Endothelial cell of umbilical vein (primary cell): ENCODE results near the gene UNC5B. TPM values are rescaled to one million over a fixed set of nuclear protein-coding genes. Genes with fewer than 3 reads are reported as not detected.

Experiments
- BruUV-seq: library from RNA; stranded (reverse); fragments of 400-500 nt; replicated peaks from 2 replicates; lab custom pipeline; 2021; lab: Mats Ljungman, UMichigan
- CTCF ChIA-PET: fragments of 300-600, 350-600 bp; sonication (Branson Sonifier 250); formaldehyde crosslinking; loops from one replicate; lab custom pipeline; 2021; ENCODE audit warnings: antibody characterized with exemption, inconsistent platforms; lab: Charles Lee
- POLR2A ChIA-PET: fragments of 300-600, 350-600 bp; sonication (Branson Sonifier 250); formaldehyde crosslinking; loops from one replicate; lab custom pipeline; 2021; ENCODE audit warnings: antibody characterized with exemption, inconsistent platforms; lab: Charles Lee
- DNase-seq: peaks from one replicate; pipeline ENCODE4 v3.0.0-alpha.2; 2011; ENCODE audit warnings: low read depth, low spot score
- FAIRE-seq: peaks from 2 replicates; lab custom pipeline; 2011; peaks lifted over from hg19 to GRCh38; lab: Jason Lieb, UNC
- H2AFZ ChIP-seq: 2 replicates; pipeline ENCODE4 v1.6.0; 2012; ENCODE audit warnings: low read depth, low read length, control low read depth, inconsistent platforms
- H3K27ac ChIP-seq: 2 replicates; pipeline ENCODE4 v1.5.1; 2011; ENCODE audit warnings: low read depth, mild to moderate bottlenecking, control low read depth, low read length, moderate library complexity; ENCODE audit not compliant: insufficient read depth
- H3K27me3 ChIP-seq, 2 experiments: 2 replicates each; pipeline versions ENCODE4 v1.6.0 to v1.6.1; 2011; ENCODE audit warnings: low read length in 2 of 2, mixed read lengths in 1 of 2; ENCODE audit not compliant: control insufficient read depth in 2 of 2, insufficient read depth in 2 of 2
- H3K36me3 ChIP-seq, 2 experiments: 2 replicates in 1 of 2; 3 replicates in 1 of 2; pipeline ENCODE4 v1.5.1; 2011; ENCODE audit warnings: low read length in 2 of 2, mild to moderate bottlenecking in 1 of 2, moderate library complexity in 1 of 2; ENCODE audit not compliant: control insufficient read depth in 2 of 2, insufficient read depth in 2 of 2; ENCODE audit errors: extremely low read depth in 1 of 2
- H3K4me1 ChIP-seq: 3 replicates; pipeline ENCODE4 v1.5.1; 2011; ENCODE audit warnings: mild to moderate bottlenecking, low read length; ENCODE audit not compliant: control insufficient read depth, insufficient read depth; ENCODE audit errors: extremely low read depth
- H3K4me2 ChIP-seq: 2 replicates; pipeline ENCODE4 v1.6.1; 2011; ENCODE audit warnings: low read length, control low read depth, mixed read lengths; ENCODE audit not compliant: insufficient read depth
- H3K4me3 ChIP-seq, 3 experiments: fragments of 200-600 bp in 1 of 3; sonication (generic), shearing (Covaris generic) in 1 of 3; replicated peaks in 1 of 3; 2 replicates each; pipeline ENCODE4 v1.5.1; 2011 to 2016; ENCODE audit warnings: control low read depth in 3 of 3, low read length in 3 of 3, mild to moderate bottlenecking in 2 of 3, inconsistent platforms in 1 of 3, low read depth in 1 of 3, moderate library complexity in 1 of 3; ENCODE audit not compliant: insufficient read depth in 1 of 3
- H3K79me2 ChIP-seq: 2 replicates; pipeline ENCODE4 v1.6.0; 2012; ENCODE audit warnings: low read length, inconsistent platforms; ENCODE audit not compliant: control insufficient read depth, insufficient read depth
- H3K9ac ChIP-seq: replicated peaks from 2 replicates; pipeline ENCODE3; 2011; ENCODE audit warnings: low read length, control low read depth; ENCODE audit not compliant: insufficient read depth; ENCODE audit errors: extremely low read depth
- H3K9me1 ChIP-seq: replicated peaks from 3 replicates; pipeline ENCODE4 v1.6.0; 2011; ENCODE audit warnings: mild to moderate bottlenecking, low read length; ENCODE audit not compliant: control insufficient read depth, insufficient read depth; ENCODE audit errors: extremely low read depth
- H3K9me3 ChIP-seq: replicated peaks from 2 replicates; pipeline ENCODE4 v1.5.1; 2012; ENCODE audit warnings: low read length, inconsistent platforms; ENCODE audit not compliant: control insufficient read depth, insufficient read depth
- H4K20me1 ChIP-seq: replicated peaks from 2 replicates; pipeline ENCODE3; 2011; ENCODE audit warnings: mild to moderate bottlenecking, low read length; ENCODE audit not compliant: control insufficient read depth, insufficient read depth; ENCODE audit errors: extremely low read depth
- CTCF ChIP-seq, 2 donors: IDR thresholded peaks; 1 replicate in 1 of 2; 2 replicates in 1 of 2; pipeline ENCODE4 v1.5.1; 2011; ENCODE audit warnings: low read length in 2 of 2, mild to moderate bottlenecking in 2 of 2, moderate library complexity in 2 of 2, control low read depth in 1 of 2, inconsistent platforms in 1 of 2, low read depth in 1 of 2; ENCODE audit not compliant: insufficient read depth in 1 of 2; ENCODE audit errors: extremely low read depth in 1 of 2
- EZH2 ChIP-seq: IDR thresholded peaks from 2 replicates; pipeline ENCODE4 v1.6.1; 2012; ENCODE audit warnings: borderline replicate concordance, low read depth, mild to moderate bottlenecking, moderate library complexity, low read length, inconsistent platforms; ENCODE audit not compliant: severe bottlenecking
- FOS ChIP-seq: IDR thresholded peaks from 2 replicates; pipeline ENCODE4 v1.6.1; 2011; ENCODE audit warnings: mild to moderate bottlenecking, low read length, moderate library complexity, borderline replicate concordance; ENCODE audit not compliant: insufficient read depth
- GATA2 ChIP-seq: IDR thresholded peaks from 2 replicates; pipeline ENCODE4 v1.7.0; 2011; ENCODE audit warnings: low read depth, mild to moderate bottlenecking, moderate library complexity, mixed read lengths, low read length; ENCODE audit not compliant: insufficient read length, insufficient read depth
- JUN ChIP-seq: IDR thresholded peaks from 2 replicates; pipeline ENCODE4 v1.6.1; 2011; ENCODE audit warnings: borderline replicate concordance, low read depth; ENCODE audit not compliant: insufficient read length, insufficient read depth
- MAX ChIP-seq: IDR thresholded peaks from 2 replicates; pipeline ENCODE4 v1.6.1; 2011; ENCODE audit not compliant: insufficient read depth, insufficient read length
- MYC ChIP-seq: IDR thresholded peaks from one replicate; pipeline ENCODE4 v1.6.1; 2011; ENCODE audit warnings: mild to moderate bottlenecking, low read depth, low read length
- POLR2A ChIP-seq: IDR thresholded peaks from 2 replicates; pipeline ENCODE4 v1.6.1; 2012; ENCODE audit warnings: low read depth, mild to moderate bottlenecking, control low read depth, low read length
- POLR2AphosphoS5 ChIP-seq: IDR thresholded peaks from 2 replicates; pipeline ENCODE4 v1.6.1; 2012; ENCODE audit warnings: low read depth, mild to moderate bottlenecking, control low read depth, low read length, moderate library complexity; ENCODE audit not compliant: insufficient read depth
- dilution Hi-C: fragments of 300-500 bp; cut with MboI; formaldehyde crosslinking; loops from one replicate; pipeline ENCODE4 v1.15.0; 2019; ENCODE audit warnings: low sequenced_read_pairs; ENCODE audit not compliant: extremely low pct_ligation_motif_present
- intact Hi-C: fragments of 100-400 bp; cut with micrococcal nuclease; formaldehyde crosslinking; loops from one replicate; pipeline ENCODE4 v1.10.0; 2022
- polyA plus RNA-seq, 4 experiments: library from polyadenylated mRNA; depleted of rRNA in 3 of 4; stranded (reverse) in 3 of 4; unstranded in 1 of 4; fragments of >200 nt; gene quantifications; 2 replicates each; pipeline versions ENCODE4 v1.2.1 to v1.2.3, GENCODE V29; 2011 to 2012; ENCODE audit warnings: missing spikeins in 1 of 4
- total RNA-seq: library from RNA; stranded (reverse); gene quantifications from 2 replicates; pipeline ENCODE4 v1.2.3, GENCODE V29; 2021

The UNC5B gene
- total and polyA plus RNA-seq, 2 donors (not counting 3 experiments of a cell fraction or from before 2014, with no cell fraction given): 0.39 to 2.5 TPM

- Histone ChIP-seq H3K4me1 (peaks cover 27% of the 10 kb centered on the region), H3K27ac (no peak overlapping the region), H4K20me1 (no peaks in the 10 kb centered on the region), H3K36me3 (no peaks in the 10 kb centered on the region), H3K79me2 (no peaks in the 10 kb centered on the region), H3K27me3 (peaks cover 0 to 4% of the 10 kb centered on the region in 2 experiments), H3K9me1 (no peaks in the 10 kb centered on the region), H2AFZ (no peak overlapping the region), H3K9ac (no peak overlapping the region), H3K4me2 (no peak overlapping the region), H3K9me3 (no peaks in the 10 kb centered on the region), H3K4me3 (no peak overlapping the region)
- TF ChIP-seq POLR2A (no peak), CTCF (IDR thresholded peaks at IDR 0.05; ENCODE audit: extremely low read depth in 1 of 2, insufficient read depth in 1 of 2, low read depth in 1 of 2, low read length in 2 of 2) (no peak), FOS (no peak), MAX (no peak), MYC (no peak), JUN (no peak), EZH2 (no peak), POLR2AphosphoS5 (no peak), GATA2 (no peak)
- intact Hi-C loops (no loop called here), dilution Hi-C loops (no loop called here)
- ChIA-PET POLR2A (interaction anchor here (0.7 kb wide), 1 partner anchor 11 kb away, joined by 3 read pairs; no protein-coding TSS in a partner anchor), CTCF (interaction anchor here (0.9 to 2.8 kb wide), 13 partner anchors 11 to 43 kb away, joined by 3 to 19 read pairs (median 5); no protein-coding TSS in a partner anchor)
- DNase-seq: peak; percentile 37
- no TSS peak for BruUV-seq
- FAIRE-seq: no peak
Measured at GRCh38 chr10:71241830-71242621, 29.7 kb downstream of the UNC5B start.
